Panc1 (cell line): ENCODE results near the gene BTN2A1.

Experiments used
- POLR2AphosphoS5 ChIP-seq: IDR thresholded peaks from 2 replicates; pipeline ENCODE4 v1.6.1; 2012; ENCODE audit warnings: mild to moderate bottlenecking, low read depth, low read length, moderate library complexity
- REST ChIP-seq, 2 experiments: IDR thresholded peaks; 2 replicates each; pipeline ENCODE4 v1.6.1; 2011 to 2012; ENCODE audit warnings: low read depth in 2 of 2, control low read depth in 1 of 2, low read length in 1 of 2, mild to moderate bottlenecking in 1 of 2, moderate library complexity in 1 of 2; ENCODE audit not compliant: insufficient read depth in 1 of 2
- TF ChIP-seq, protein P1 (sequence below): fragments of 450-650 bp; IDR thresholded peaks from 2 replicates; pipeline ENCODE4 v1.5.1; 2017; ENCODE audit warnings: mild to moderate bottlenecking

- TF ChIP-seq, protein P1, sequence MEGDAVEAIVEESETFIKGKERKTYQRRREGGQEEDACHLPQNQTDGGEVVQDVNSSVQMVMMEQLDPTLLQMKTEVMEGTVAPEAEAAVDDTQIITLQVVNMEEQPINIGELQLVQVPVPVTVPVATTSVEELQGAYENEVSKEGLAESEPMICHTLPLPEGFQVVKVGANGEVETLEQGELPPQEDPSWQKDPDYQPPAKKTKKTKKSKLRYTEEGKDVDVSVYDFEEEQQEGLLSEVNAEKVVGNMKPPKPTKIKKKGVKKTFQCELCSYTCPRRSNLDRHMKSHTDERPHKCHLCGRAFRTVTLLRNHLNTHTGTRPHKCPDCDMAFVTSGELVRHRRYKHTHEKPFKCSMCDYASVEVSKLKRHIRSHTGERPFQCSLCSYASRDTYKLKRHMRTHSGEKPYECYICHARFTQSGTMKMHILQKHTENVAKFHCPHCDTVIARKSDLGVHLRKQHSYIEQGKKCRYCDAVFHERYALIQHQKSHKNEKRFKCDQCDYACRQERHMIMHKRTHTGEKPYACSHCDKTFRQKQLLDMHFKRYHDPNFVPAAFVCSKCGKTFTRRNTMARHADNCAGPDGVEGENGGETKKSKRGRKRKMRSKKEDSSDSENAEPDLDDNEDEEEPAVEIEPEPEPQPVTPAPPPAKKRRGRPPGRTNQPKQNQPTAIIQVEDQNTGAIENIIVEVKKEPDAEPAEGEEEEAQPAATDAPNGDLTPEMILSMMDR = no peak
- TF ChIP-seq POLR2AphosphoS5 (no peak), REST (IDR thresholded peaks at IDR 0.05; ENCODE audit: insufficient read depth in 1 of 2, low read depth in 2 of 2, low read length in 1 of 2) (no peak)
Measured at GRCh38 chr6:26501482-26501986, 43.8 kb downstream of the BTN2A1 start.
